Suprapubic skin (tissue), 4 donors: ENCODE data around the gene NOC4L. TPM values are rescaled to one million over a fixed set of nuclear protein-coding genes. Genes with fewer than 3 reads are reported as not detected.

Experiments used
- DNase-seq, 2 donors: peaks; one replicate each; pipeline ENCODE4 v3.0.0-alpha.2; 2019; ENCODE audit warnings: low spot score in 2 of 2
- H3K27ac ChIP-seq: fragments of 200-600 bp; sonication (generic); one replicate; pipeline ENCODE4 v1.5.1; 2019
- H3K27me3 ChIP-seq: fragments of 200-600 bp; sonication (generic); one replicate; pipeline ENCODE4 v1.5.1; 2019
- H3K36me3 ChIP-seq: fragments of 200-600 bp; sonication (generic); one replicate; pipeline ENCODE4 v1.5.1; 2019
- H3K4me1 ChIP-seq: fragments of 200-600 bp; sonication (generic); one replicate; pipeline ENCODE4 v1.5.1; 2019
- H3K4me3 ChIP-seq: fragments of 200-600 bp; sonication (generic); one replicate; pipeline ENCODE4 v1.5.1; 2019; ENCODE audit warnings: mild to moderate bottlenecking
- H3K9me3 ChIP-seq: fragments of 200-600 bp; sonication (generic); one replicate; pipeline ENCODE4 v1.5.1; 2019
- CTCF ChIP-seq, 2 donors: fragments of 200-600 bp in 1 of 2; fragments of 450-650 bp in 1 of 2; sonication (generic) in 1 of 2; IDR thresholded peaks; one replicate each; pipeline ENCODE4 v1.5.1; 2016 to 2019; ENCODE audit warnings: antibody characterized with exemption in 2 of 2, mild to moderate bottlenecking in 1 of 2, moderate library complexity in 1 of 2
- EP300 ChIP-seq: sonication (generic); formaldehyde crosslinking; IDR thresholded peaks from one replicate; pipeline ENCODE4 v1.6.1; 2017; ENCODE audit warnings: antibody characterized with exemption
- POLR2A ChIP-seq, 2 donors: fragments of 450-650 bp; IDR thresholded peaks; one replicate each; pipeline ENCODE4 v1.6.1; 2017; ENCODE audit warnings: antibody characterized with exemption in 2 of 2, mild to moderate bottlenecking in 2 of 2, moderate library complexity in 2 of 2
- POLR2AphosphoS5 ChIP-seq, 3 donors: sonication (generic); formaldehyde crosslinking; IDR thresholded peaks; one replicate each; pipeline ENCODE4 v1.6.1; 2017; ENCODE audit warnings: antibody characterized with exemption in 3 of 3
- WGBS: methylation state at CpG from one replicate; pipeline ENCODE4 v1.1.5; 2018; 5-methylcytosine and 5-hydroxymethylcytosine counted together
- total RNA-seq, 4 donors: library from RNA; depleted of rRNA; stranded (reverse); fragments of >200 nt; gene quantifications; one replicate each; pipeline ENCODE4 v1.1.0, GENCODE V29; 2016

Gene NOC4L
- total RNA-seq, 4 donors from 2014 or later, result 13.9 to 20.4 (median 16.0) TPM

- Histone ChIP-seq H3K36me3 (peaks cover 16% of the 10 kb centered on the region), H3K4me3 (no peak overlapping the region), H3K9me3 (no peaks in the 10 kb centered on the region), H3K27ac (no peak overlapping the region), H3K4me1 (peaks cover 10% of the 10 kb centered on the region), H3K27me3 (no peaks in the 10 kb centered on the region)
- 96% methylated on average over 10 of the region's 10 CpGs for WGBS
- TF ChIP-seq POLR2AphosphoS5 (IDR thresholded peaks at IDR 0.05), result no peak
- no peak for TF ChIP-seq CTCF (IDR thresholded peaks at IDR 0.05)
- TF ChIP-seq POLR2A (IDR thresholded peaks at IDR 0.05), result no peak
- TF ChIP-seq EP300, result no peak
- DNase-seq, result no peak
These were observed 11.7 kb downstream of the NOC4L start for GRCh38 chr12:132155771-132156572.

- no peak overlapping the region for H3K4me3 ChIP-seq
- peaks cover 8% of the 10 kb centered on the region for H3K36me3 ChIP-seq
- no peaks in the 10 kb centered on the region for H3K9me3 ChIP-seq
- WGBS, result 87% methylated on average over 8 of the region's 8 CpGs
- no peak overlapping the region for H3K27ac ChIP-seq
- peaks cover 10% of the 10 kb centered on the region for H3K4me1 ChIP-seq
- TF ChIP-seq EP300 (no peak), POLR2AphosphoS5 (IDR thresholded peaks at IDR 0.05) (no peak), CTCF (IDR thresholded peaks at IDR 0.05) (no peak), POLR2A (IDR thresholded peaks at IDR 0.05) (no peak)
- DNase-seq, result no peak
- H3K27me3 ChIP-seq, result peaks cover 1% of the 10 kb centered on the region
These were observed 12.5 kb downstream of the NOC4L start for GRCh38 chr12:132156573-132157325.

- Histone ChIP-seq H3K27ac (no peak overlapping the region), H3K9me3 (no peaks in the 10 kb centered on the region), H3K4me1 (peaks cover 21% of the 10 kb centered on the region), H3K4me3 (no peak overlapping the region), H3K36me3 (no peaks in the 10 kb centered on the region), H3K27me3 (peaks cover 4% of the 10 kb centered on the region)
- TF ChIP-seq POLR2AphosphoS5 (IDR thresholded peaks at IDR 0.05) (no peak), POLR2A (IDR thresholded peaks at IDR 0.05) (no peak), CTCF (IDR thresholded peaks at IDR 0.05) (no peak), EP300 (no peak)
- no peak for DNase-seq
- 94% methylated on average over 5 of the region's 5 CpGs for WGBS
These were observed 13.6 kb downstream of the NOC4L start for GRCh38 chr12:132157733-132158409.

- 86% methylated on average over 27 of the region's 37 CpGs for WGBS
- peaks cover 15% of the 10 kb centered on the region for H3K27me3 ChIP-seq
- H3K4me3 ChIP-seq, result no peak overlapping the region
- no peak for DNase-seq
- TF ChIP-seq CTCF (IDR thresholded peaks at IDR 0.05) (no peak), POLR2A (IDR thresholded peaks at IDR 0.05) (no peak), POLR2AphosphoS5 (IDR thresholded peaks at IDR 0.05) (no peak), EP300 (no peak)
- no peaks in the 10 kb centered on the region for H3K9me3 ChIP-seq
- H3K4me1 ChIP-seq, result peaks cover 24% of the 10 kb centered on the region
- no peaks in the 10 kb centered on the region for H3K36me3 ChIP-seq
- no peak overlapping the region for H3K27ac ChIP-seq
These were observed 14.7 kb downstream of the NOC4L start for GRCh38 chr12:132158677-132159554.
